A673 (cell line): Measurements from ENCODE around the gene ADAMTS10. TPM values are rescaled to one million over a fixed set of nuclear protein-coding genes. Genes with fewer than 3 reads are reported as not detected.

Experiments
- BruUV-seq: library from RNA; stranded (reverse); fragments of 400-500 nt; replicated peaks from 2 replicates; lab custom pipeline; 2021; lab: Mats Ljungman, UMichigan
- CTCF ChIA-PET: fragments of 300-600 bp; sonication (Branson Sonifier 250); formaldehyde crosslinking; loops from one replicate; lab custom pipeline; 2022; ENCODE audit warnings: antibody characterized with exemption; lab: Charles Lee
- POLR2A ChIA-PET: fragments of 300-600 bp; sonication (Branson Sonifier 250); formaldehyde crosslinking; loops from one replicate; lab custom pipeline; 2022; ENCODE audit warnings: antibody characterized with exemption; ENCODE audit not compliant: low non-redundant PET; lab: Charles Lee
- DNase-seq: peaks from one replicate; pipeline ENCODE4 v3.0.0-alpha.2; 2015; ENCODE audit warnings: low spot score
- H3K27ac ChIP-seq: fragments of 200-600 bp; sonication (generic); 2 replicates; pipeline ENCODE4 v1.5.1; 2016; ENCODE audit warnings: mixed run types, low read depth, mild to moderate bottlenecking, mixed read lengths, antibody characterized with exemption, low read length; ENCODE audit not compliant: poor library complexity, severe bottlenecking
- H3K27me3 ChIP-seq: fragments of 200-600 bp; sonication (generic); replicated peaks from 2 replicates; pipeline ENCODE4 v1.6.1; 2017; ENCODE audit warnings: mixed run types, low read depth, mild to moderate bottlenecking, mixed read lengths, antibody characterized with exemption, low read length; ENCODE audit not compliant: insufficient read depth, poor library complexity
- H3K36me3 ChIP-seq: fragments of 200-600 bp; sonication (generic); 2 replicates; pipeline ENCODE4 v1.6.1; 2016; ENCODE audit warnings: mixed run types, mild to moderate bottlenecking, mixed read lengths, antibody characterized with exemption, low read length; ENCODE audit not compliant: insufficient read depth, poor library complexity, severe bottlenecking
- H3K4me1 ChIP-seq: fragments of 200-600 bp; sonication (generic); 2 replicates; pipeline ENCODE4 v1.6.1; 2017; ENCODE audit warnings: mixed run types, mild to moderate bottlenecking, mixed read lengths, antibody characterized with exemption, low read length; ENCODE audit not compliant: insufficient read depth, poor library complexity, severe bottlenecking
- H3K4me3 ChIP-seq: fragments of 200-600 bp; sonication (generic); 2 replicates; pipeline ENCODE4 v1.5.1; 2016; ENCODE audit warnings: low read depth, mixed run types, mild to moderate bottlenecking, mixed read lengths, low read length; ENCODE audit not compliant: poor library complexity, severe bottlenecking
- H3K9me3 ChIP-seq: fragments of 200-600 bp; sonication (generic); 2 replicates; pipeline ENCODE4 v1.6.1; 2016; ENCODE audit warnings: mixed run types, low read depth, mild to moderate bottlenecking, mixed read lengths, antibody characterized with exemption, low read length; ENCODE audit not compliant: poor library complexity, severe bottlenecking
- EZH2 ChIP-seq: fragments of 200-600 bp; sonication (generic); IDR thresholded peaks from 2 replicates; pipeline ENCODE4 v1.6.1; 2017; ENCODE audit warnings: borderline replicate concordance, low read depth, mild to moderate bottlenecking, mixed read lengths, antibody characterized with exemption, low read length; ENCODE audit not compliant: poor library complexity, severe bottlenecking
- intact Hi-C: fragments of 100-400 bp; cut with micrococcal nuclease; formaldehyde crosslinking; loops from one replicate; pipeline ENCODE4 v1.10.0; 2022; ENCODE audit not compliant: unreplicated experiment
- total RNA-seq: library from RNA; stranded (reverse); gene quantifications from 2 replicates; pipeline ENCODE4 v1.2.3, GENCODE V29; 2021
- TF ChIP-seq, protein P1 (sequence below): fragments of 300-800, 200-600 bp; sonication (generic); conservative IDR thresholded peaks from 2 replicates; pipeline ENCODE4 v1.5.1; 2017; ENCODE audit warnings: low read depth, mild to moderate bottlenecking, antibody characterized with exemption, low read length, moderate library complexity, mixed read lengths

ADAMTS10 gene
- total RNA-seq, 1 experiment from 2014 or later: 29.5 TPM

DNA sequence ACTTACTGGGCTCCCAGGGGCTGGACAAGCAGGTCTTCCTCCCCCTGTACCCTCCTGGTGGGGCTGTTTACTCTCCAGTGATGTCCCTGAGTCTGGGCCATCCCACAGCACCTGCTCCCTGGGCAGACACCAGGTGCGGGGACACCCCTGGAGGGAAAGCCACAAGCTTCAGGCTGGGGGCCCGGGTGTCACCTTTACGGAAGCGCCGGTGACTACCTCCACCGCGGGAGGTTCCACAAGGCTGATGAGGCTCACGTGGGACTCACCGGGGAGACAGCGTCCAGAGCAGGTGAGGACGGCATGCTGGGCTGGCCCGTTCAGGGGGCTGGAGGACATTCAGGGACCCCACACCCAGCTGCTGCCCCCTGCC lies 44.8 kb upstream of the ADAMTS10 start:
- BruUV-seq: no TSS peak
- POLR2A ChIA-PET: no interaction called here
- CTCF ChIA-PET: interaction anchor here (1.8 kb wide), 1 partner anchor 39 kb away, joined by 12 read pairs; no protein-coding TSS in a partner anchor
- DNase-seq: no peak
- no peaks in the 10 kb centered on the region for H3K27me3 ChIP-seq
- H3K4me1 ChIP-seq: no peaks in the 10 kb centered on the region
- no peaks in the 10 kb centered on the region for H3K9me3 ChIP-seq
- H3K4me3 ChIP-seq: no peak overlapping the region
- intact Hi-C loops: loop anchor here (2.0 kb wide), 1 partner anchor 423 kb away; no protein-coding TSS in a partner anchor
- TF ChIP-seq EZH2: no peak
- TF ChIP-seq, protein P1, sequence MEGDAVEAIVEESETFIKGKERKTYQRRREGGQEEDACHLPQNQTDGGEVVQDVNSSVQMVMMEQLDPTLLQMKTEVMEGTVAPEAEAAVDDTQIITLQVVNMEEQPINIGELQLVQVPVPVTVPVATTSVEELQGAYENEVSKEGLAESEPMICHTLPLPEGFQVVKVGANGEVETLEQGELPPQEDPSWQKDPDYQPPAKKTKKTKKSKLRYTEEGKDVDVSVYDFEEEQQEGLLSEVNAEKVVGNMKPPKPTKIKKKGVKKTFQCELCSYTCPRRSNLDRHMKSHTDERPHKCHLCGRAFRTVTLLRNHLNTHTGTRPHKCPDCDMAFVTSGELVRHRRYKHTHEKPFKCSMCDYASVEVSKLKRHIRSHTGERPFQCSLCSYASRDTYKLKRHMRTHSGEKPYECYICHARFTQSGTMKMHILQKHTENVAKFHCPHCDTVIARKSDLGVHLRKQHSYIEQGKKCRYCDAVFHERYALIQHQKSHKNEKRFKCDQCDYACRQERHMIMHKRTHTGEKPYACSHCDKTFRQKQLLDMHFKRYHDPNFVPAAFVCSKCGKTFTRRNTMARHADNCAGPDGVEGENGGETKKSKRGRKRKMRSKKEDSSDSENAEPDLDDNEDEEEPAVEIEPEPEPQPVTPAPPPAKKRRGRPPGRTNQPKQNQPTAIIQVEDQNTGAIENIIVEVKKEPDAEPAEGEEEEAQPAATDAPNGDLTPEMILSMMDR: no peak
- no peak overlapping the region for H3K27ac ChIP-seq
- no peaks in the 10 kb centered on the region for H3K36me3 ChIP-seq

DNA sequence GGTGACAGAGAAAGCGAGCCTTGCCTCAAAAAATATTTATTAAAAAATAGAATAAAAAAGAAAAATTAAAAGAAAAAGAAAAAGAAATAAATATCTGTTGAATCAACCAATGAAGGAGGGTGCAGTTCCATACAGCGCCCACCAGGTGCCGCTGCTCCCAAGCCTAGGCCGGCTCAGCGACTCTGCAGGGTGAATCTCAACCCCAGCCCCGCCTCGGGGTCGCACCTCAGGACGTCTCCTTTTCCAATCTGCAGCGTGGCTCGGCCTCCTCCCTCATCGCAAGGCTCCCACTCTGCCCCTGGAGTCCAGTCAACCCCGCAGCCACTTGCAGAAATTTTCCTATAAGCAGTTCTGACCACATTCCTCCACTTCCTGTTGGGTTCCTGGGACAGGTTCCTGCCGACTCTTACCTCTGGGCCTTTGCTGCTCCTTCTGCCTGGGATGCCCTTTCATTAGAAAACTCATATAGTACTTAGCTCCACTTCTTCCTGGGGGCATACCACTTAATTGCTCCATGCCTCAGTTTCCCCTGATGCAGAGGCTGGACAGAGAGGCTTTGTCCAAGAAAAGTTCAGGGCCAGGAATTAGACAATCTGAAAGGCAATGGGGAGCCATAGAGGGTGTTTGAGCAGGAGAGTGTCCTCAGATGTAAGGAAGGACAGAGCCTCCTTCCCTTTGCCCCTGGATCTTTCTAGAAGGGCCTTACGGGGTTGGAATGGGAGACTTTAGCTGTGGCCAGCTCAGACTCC lies 44.2 kb upstream of the ADAMTS10 start:
- intact Hi-C loops: loop anchor here (1.0 to 2.0 kb wide), 2 partner anchors 40 to 424 kb away; no protein-coding TSS in a partner anchor
- ChIA-PET CTCF (interaction anchor here (1.8 kb wide), 1 partner anchor 39 kb away, joined by 12 read pairs; no protein-coding TSS in a partner anchor), POLR2A (no interaction called here)
- Histone ChIP-seq H3K4me3 (peak overlapping the region; percentile 22), H3K27ac (no peak overlapping the region), H3K9me3 (no peaks in the 10 kb centered on the region), H3K36me3 (no peaks in the 10 kb centered on the region), H3K4me1 (no peaks in the 10 kb centered on the region), H3K27me3 (no peaks in the 10 kb centered on the region)
- no TSS peak for BruUV-seq
- no peak for TF ChIP-seq EZH2
- TF ChIP-seq, protein P1: peak; percentile 88
- peak; percentile 72 for DNase-seq

DNA sequence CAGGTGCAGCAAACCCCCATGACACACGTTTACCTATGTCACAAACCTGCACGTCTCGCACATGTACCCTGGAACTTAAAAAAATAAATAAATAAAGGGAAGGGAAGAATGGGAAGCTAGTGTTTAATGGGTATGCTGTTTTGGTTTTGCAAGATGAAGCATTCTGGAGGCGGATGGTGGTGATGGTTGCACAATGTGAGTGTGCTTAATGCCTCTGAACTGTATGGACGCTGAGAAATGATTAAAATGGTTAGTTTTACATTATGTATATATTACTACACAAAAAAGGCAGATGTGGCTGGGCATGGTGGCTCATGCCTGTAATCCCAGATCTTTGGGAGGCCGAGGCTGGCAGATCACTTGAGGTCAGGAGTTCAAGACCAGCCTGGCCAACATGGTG lies 37.7 kb upstream of the ADAMTS10 start:
- H3K9me3 ChIP-seq: no peaks in the 10 kb centered on the region
- DNase-seq: no peak
- H3K4me3 ChIP-seq: no peak overlapping the region
- no TSS peak for BruUV-seq
- H3K36me3 ChIP-seq: no peaks in the 10 kb centered on the region
- CTCF ChIA-PET: interaction anchor here (0.7 kb wide), 1 partner anchor 9 kb away, joined by 4 read pairs; no protein-coding TSS in a partner anchor
- no peak for TF ChIP-seq EZH2
- TF ChIP-seq, protein P1: no peak
- H3K27me3 ChIP-seq: no peaks in the 10 kb centered on the region
- no peak overlapping the region for H3K27ac ChIP-seq
- POLR2A ChIA-PET: interaction anchor here (0.7 kb wide), 1 partner anchor 31 kb away, joined by 8 read pairs; no protein-coding TSS in a partner anchor
- intact Hi-C loops: no loop called here
- no peaks in the 10 kb centered on the region for H3K4me1 ChIP-seq
